DMS153 treated with DMSO at 0.1 percent for 48 hours (cell line): ENCODE measurements around the gene MICALL2.

Source experiments
- DNase-seq: peaks from one replicate; lab custom pipeline; 2025; ENCODE audit not compliant: unreplicated experiment; lab: John Stamatoyannopoulos, UW

Gene MICALL2

DNA sequence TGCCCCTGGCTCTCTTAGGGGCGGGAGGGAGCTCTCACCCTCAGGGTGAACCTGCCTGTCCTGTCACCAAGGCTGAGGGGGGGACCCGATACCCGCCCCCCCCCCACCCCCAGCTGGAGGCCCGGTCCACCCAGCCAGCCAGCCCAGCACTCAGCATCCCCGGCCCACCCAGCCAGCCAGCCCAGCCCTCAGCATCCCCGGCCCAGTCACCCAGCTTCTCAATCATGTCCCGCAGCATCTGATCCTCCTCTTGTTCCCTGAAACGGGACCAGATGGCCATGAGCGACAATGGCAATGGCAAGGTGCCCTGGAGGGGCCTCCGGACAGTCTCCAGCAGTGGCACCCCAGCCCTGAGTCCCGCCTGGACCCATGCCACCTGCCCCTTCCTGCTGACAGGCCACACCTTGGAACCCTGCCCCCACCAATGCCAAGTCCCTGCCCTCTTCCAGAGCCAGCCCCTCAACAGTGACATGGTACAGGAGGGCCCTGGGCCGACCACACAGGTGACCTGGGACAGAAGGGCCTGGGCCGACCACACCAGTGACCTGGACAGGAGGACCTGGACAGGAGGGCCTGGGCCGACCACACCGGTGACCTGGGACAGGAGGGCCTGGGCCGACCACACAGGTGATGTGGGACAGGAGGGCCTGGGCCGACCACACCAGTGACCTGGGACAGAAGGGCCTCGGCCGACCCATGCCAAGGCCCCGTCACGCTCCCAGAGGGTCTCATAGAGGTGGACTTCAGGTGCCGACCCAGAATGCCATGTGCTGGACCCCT lies 24.2 kb downstream of the MICALL2 start:
- DNase-seq = no peak

DNA sequence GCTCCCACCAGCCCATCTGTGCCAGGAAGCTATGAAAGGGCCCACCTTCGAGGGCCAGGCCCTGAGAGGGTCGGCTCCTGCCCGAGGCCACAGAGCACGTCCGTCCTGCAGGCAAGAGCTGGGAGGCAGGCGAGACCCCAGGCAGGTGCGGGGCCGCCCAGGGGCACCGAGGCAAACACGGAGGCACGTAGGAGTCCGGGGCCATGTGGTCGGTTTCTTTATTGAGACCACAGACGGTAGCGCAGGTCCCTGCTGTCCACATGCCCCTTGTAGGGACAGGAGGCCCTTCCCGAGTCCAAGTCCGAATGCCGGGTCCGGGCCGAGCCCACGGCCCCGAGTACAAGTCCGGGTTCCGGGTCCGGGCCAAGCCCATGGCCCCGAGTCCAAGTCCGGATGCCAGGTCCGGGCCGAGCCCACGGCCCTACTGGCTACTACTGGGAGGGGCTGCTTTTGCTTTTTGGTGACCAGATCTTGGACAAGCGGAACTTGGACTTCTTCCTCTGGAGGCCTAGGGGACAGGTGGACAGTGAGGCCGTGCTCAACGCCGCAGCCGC lies 25.0 kb downstream of the MICALL2 start:
- no peak for DNase-seq

GRCh38 chr7:1433128-1433920 lies 25.9 kb downstream of the MICALL2 start:
- no peak for DNase-seq

- peak; percentile 36 for DNase-seq
These were observed 26.7 kb downstream of the MICALL2 start for GRCh38 chr7:1432411-1433082.

DNA sequence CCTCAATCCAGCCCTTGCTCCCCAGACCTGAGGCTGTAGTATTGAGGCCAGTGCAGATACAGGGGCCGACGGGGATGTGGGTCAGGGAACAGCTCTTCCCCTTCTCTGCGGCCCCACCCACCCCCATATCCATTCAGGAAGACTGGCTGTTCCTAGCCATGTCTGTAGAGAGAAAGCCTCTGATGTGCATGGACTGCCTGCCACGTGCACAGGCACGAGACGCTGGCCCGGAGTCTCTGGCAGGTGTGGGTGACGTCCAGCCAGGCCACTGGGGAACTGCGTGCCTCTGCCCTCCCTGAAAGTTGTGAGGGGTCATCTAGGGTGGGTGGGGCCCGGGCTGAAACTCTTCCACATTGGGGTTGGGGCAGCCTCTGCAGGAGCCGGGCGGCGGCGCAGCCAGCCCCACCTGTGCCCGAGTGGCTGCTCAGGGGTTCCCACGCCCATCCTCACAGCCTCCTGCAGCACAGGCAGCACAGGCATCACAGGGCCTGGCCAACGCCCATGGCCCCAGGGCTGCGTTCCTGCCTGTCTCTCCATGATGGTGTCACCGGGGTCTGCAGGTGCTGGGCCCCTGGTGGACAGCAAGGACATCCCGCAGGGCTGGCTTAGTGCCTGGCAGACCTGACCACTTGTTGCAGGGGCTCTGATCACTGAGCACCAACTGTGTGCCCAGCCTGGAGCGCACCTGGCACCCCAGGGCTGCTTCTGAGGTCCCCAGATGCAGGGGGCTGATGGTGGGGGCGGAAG lies 27.5 kb downstream of the MICALL2 start:
- DNase-seq = no peak

GRCh38 chr7:1431226-1431625 lies 28.0 kb downstream of the MICALL2 start:
- DNase-seq = no peak

DNA sequence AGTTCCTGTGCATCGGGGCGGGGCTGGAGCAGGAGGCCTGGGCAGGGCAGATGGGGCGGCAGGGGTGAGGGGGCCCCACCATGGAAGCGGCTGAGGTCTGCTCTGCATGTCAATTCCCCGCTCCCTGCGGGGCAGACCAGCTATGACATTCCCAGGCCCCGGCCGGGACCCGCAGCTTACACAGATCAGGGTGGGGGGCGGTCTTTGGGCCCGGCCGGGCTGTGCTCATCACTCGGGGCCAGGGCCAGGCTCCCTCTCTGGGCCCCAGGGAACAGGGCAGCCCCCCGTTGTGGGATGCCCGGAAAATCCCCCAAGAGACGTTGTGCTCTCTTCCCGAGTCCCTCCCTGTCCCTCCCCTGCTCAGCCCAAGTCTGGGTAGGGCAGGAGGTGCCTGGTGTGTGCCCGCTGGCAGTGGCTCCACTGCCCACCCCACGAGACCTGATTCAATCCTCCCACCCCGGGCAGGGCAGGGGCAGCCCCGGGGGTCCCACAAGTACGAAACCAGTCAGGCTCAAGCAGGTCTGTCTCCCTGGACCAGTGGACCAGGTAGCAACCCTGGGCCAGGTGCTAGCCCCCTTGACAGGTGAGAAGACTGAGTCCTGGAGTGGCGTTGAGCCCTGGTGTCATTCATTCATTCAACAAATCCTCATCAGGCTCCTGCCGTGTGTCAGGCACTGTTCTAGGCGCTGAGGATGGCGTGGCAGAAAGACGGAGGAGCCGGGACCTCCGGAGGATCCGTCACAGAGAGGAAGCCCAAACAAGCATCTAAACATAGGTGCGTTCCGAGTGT lies 29.0 kb downstream of the MICALL2 start:
- no peak for DNase-seq

DNA sequence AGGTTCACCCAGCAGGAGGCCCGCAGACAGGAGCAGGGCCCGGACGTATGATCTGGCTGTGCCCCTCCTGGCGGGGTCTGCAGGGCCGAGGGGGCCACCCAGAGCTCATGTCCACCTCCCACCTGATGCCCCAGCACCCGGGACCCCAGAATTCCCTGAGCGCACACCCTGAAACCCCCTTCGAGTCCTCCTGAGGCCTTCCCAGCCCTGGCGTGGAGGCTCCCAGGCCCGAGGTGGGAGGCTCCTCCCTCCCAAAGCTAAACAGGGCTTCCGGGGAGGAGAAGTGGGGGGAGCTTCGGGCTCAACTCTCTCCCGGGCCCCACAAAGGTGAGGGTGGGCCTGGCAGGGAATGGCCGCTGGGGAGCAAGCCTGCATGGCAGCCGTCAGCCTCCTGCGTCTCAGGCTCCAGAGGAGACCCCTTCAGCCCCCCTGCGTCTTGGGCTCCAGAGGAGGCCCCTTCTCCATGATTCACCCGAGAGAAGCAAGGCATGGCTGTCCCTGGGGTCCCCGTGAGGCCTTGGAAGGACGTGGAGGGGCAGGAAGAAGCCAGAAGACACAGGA lies 30.2 kb downstream of the MICALL2 start:
- DNase-seq = no peak

DNA sequence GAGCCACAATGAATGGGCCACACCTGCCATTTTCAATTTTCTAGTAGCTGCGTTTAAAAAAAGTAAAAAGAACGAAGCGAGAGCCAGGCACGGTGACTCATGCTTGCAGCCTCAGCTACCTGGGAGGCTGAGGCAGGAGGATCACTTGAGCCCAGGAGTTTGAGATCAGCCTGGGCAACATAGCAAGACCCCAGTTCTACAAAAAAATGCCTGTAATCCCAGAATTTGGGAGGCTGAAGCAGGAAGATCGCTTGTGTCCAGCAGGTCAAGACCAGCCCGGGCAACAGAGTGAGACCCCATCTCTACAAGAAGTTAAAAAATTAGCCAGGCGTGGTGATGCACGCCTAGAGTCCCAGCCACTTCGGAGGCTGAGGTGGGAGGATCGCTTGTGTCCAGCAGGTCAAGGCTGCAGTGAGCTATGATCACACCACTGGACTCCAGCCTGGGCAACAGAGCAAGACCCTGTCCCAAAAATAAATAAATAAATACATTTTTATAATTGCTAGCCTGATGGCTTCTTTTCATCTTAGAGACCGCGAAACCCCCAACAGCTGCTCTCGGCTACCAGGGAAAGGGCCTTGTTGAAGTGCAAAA lies 32.1 kb downstream of the MICALL2 start:
- no peak for DNase-seq

DNA sequence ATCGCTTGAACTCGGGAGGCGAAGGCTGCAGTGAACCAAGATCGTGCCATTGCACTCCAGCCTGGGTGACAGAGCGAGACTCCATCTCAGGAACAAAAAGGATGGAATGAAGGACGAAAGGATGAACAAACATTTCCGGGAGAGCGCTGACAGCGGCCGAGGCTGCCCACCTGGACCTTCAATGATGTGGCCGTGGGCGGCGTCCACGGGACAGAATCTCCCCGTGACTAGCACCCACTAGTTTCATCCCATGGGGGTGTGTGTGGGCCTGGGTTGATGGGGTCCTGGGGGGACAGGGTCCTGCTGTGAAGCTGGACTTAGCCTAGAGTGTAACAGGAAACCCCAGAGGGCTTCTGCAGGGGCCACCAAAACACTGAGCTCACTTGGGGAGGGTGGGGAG lies 32.8 kb downstream of the MICALL2 start:
- no peak for DNase-seq

DNA sequence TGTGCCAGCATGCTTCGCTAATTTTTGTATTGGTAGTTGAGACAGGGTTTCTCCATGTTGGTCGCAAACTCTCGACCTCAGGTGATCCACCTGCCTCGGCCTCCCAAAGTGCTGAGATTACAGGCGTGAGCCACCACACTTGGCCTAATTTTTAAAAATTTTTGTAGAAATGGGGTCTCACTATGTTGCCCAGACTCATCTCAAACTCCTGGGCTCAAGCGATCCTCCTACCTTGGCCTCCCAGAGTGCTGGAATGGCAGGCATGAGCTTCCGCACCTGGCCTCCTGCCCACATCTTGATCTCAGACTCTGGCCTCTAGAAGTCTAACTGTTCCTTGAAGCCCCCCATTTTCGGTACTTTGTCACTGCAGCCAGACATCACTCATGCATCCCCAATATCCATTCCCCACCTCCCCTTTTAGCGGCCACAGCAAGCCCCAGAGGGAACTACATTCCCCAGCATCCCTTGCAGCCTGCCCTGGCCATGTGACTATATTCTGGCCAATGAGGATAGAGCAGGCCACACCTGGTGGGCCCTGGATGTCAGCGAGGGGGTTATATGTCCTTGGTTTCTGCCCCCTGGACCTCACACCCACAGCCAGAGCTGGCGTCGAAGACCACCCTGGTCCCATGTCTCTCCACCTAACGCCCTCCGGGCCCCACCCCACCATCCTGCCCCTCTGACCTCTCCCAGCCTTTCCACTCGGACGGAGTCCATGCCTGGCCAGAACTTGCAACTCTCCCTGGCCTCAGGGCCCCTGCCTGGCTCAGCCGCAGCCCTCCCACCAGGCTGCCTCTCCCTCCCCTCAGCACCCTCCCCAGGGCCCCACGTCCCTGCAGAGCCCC lies 33.8 kb downstream of the MICALL2 start:
- no peak for DNase-seq

- DNase-seq = no peak
These were observed 35.2 kb downstream of the MICALL2 start for GRCh38 chr7:1424041-1424440.

GRCh38 chr7:1423264-1423811 lies 35.9 kb downstream of the MICALL2 start:
- DNase-seq = no peak

- peak; percentile 77 for DNase-seq
These were observed 36.6 kb downstream of the MICALL2 start for GRCh38 chr7:1422512-1423263.

DNA sequence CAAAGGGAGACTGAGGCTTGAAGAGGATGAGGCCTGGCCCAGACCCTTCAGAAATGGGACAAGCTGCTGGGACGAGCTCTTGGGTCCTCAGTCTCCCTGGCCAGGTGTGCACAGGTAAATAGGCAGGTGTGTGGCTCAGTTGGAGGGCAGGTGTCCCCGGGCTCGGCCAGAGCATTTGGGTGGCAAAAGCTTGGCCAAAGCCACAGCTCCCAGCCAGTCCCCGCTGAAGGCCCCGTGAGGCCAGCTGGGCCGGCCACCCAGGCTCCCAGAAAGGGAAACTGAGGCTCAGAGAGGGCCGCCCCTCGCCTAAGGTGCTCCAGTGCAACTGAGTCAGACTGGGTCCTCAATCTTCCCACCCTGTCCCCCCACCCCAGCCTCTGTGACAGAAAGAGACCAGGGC lies 37.3 kb downstream of the MICALL2 start:
- DNase-seq = no peak

- DNase-seq = no peak
These were observed 38.1 kb downstream of the MICALL2 start for GRCh38 chr7:1421020-1421790.

GRCh38 chr7:1419688-1420087 lies 39.6 kb downstream of the MICALL2 start:
- no peak for DNase-seq
